Muscle layer of duodenum (tissue), 2 donors: ENCODE measurements around the gene WDR7.

Source experiments
- H3K27ac ChIP-seq: one replicate; pipeline ENCODE4 v1.7.0; 2013; ENCODE audit warnings: mild to moderate bottlenecking, low read length
- H3K27me3 ChIP-seq: one replicate; pipeline ENCODE4 v1.7.0; 2013; ENCODE audit warnings: low read depth, mild to moderate bottlenecking, control low read depth, low read length
- H3K36me3 ChIP-seq, 2 donors: one replicate each; pipeline ENCODE4 v1.7.0; 2013; ENCODE audit warnings: low read length in 2 of 2, control low read depth in 1 of 2, mild to moderate bottlenecking in 1 of 2; ENCODE audit not compliant: insufficient read depth in 2 of 2, control insufficient read depth in 1 of 2
- H3K4me1 ChIP-seq, 2 donors: one replicate each; pipeline ENCODE4 v1.7.0; 2013; ENCODE audit warnings: low read length in 2 of 2, mild to moderate bottlenecking in 2 of 2, control low read depth in 1 of 2, moderate library complexity in 1 of 2; ENCODE audit not compliant: insufficient read depth in 2 of 2, control insufficient read depth in 1 of 2
- H3K4me3 ChIP-seq, 2 donors: one replicate each; pipeline ENCODE4 v1.7.0; 2013; ENCODE audit warnings: low read length in 2 of 2, low read depth in 1 of 2, mild to moderate bottlenecking in 1 of 2
- H3K9me3 ChIP-seq, 2 donors: one replicate each; pipeline ENCODE4 v1.7.0; 2013; ENCODE audit warnings: low read length in 2 of 2, control low read depth in 1 of 2, mild to moderate bottlenecking in 1 of 2; ENCODE audit not compliant: control insufficient read depth in 1 of 2
- donor health status: healthy.

Gene WDR7

DNA sequence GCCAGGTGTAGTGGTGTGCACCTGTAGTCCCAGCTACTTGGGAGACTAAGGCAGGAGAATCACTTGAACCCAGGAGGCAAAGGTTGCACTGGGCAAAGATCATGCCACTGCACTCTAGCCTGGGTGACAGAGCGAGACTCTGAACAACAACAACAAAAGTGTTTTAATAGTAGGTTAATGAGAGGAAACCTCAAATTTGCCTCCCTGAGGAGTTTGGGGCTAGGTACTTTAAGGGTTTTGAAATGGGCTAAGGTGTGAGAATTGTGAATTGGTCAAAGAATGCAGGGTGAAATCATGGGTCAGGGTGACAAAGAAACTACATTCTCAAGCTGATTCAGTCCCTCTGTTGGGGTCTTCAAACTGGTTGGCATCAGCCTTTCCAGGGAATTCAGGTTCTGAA lies 435.0 kb downstream of the WDR7 start:
- Histone ChIP-seq H3K9me3 (peaks cover 0 to 3% of the 10 kb centered on the region in 2 donors), H3K36me3 (no peaks in the 10 kb centered on the region), H3K4me3 (no peak overlapping the region), H3K4me1 (no peaks in the 10 kb centered on the region), H3K27ac (no peak overlapping the region), H3K27me3 (no peaks in the 10 kb centered on the region)
